Neural progenitor cell (in vitro differentiated cells): Measurements from ENCODE around the gene MKNK2. TPM values are rescaled to one million over a fixed set of nuclear protein-coding genes. Genes with fewer than 3 reads are reported as not detected.
"Not testable (repeated sequence)": the region's sequence is repeated elsewhere in the genome, so short reads cannot be mapped to it uniquely, and the experiment has no call there.

Source experiments
- DNase-seq: peaks from one replicate; pipeline ENCODE4 v3.0.0-alpha.2; 2016; ENCODE audit warnings: low spot score
- H2AFZ ChIP-seq: fragments of 200-600 bp; sonication (generic); replicated peaks from 2 replicates; pipeline ENCODE4 v1.6.1; 2016; ENCODE audit warnings: antibody characterized with exemption
- H3F3A ChIP-seq: fragments of 200-600 bp; sonication (generic); 2 replicates; pipeline ENCODE4 v1.6.1; 2016; ENCODE audit warnings: antibody characterized with exemption, low read depth
- H3K27ac ChIP-seq: fragments of 200-600 bp; sonication (generic); 2 replicates; pipeline ENCODE4 v1.5.1; 2016; ENCODE audit warnings: mild to moderate bottlenecking
- H3K27me3 ChIP-seq: fragments of 200-600 bp; sonication (generic); 2 replicates; pipeline ENCODE4 v1.6.1; 2016; ENCODE audit warnings: mild to moderate bottlenecking, moderate library complexity
- H3K36me3 ChIP-seq: fragments of 200-600 bp; sonication (generic); 2 replicates; pipeline ENCODE4 v1.5.1; 2016
- H3K4me1 ChIP-seq: fragments of 200-600 bp; sonication (generic); 2 replicates; pipeline ENCODE4 v1.6.1; 2016; ENCODE audit warnings: mixed run types
- H3K4me2 ChIP-seq: fragments of 200-600 bp; sonication (generic); 2 replicates; pipeline ENCODE4 v1.6.1; 2016
- H3K4me3 ChIP-seq: fragments of 200-600 bp; sonication (generic); 2 replicates; pipeline ENCODE4 v1.5.1; 2016
- H3K79me2 ChIP-seq: fragments of 200-600 bp; sonication (generic); 2 replicates; pipeline ENCODE4 v1.6.1; 2016; ENCODE audit warnings: low read depth
- H3K9ac ChIP-seq: fragments of 200-600 bp; sonication (generic); 2 replicates; pipeline ENCODE4 v1.6.1; 2016
- H3K9me3 ChIP-seq: fragments of 200-600 bp; sonication (generic); 2 replicates; pipeline ENCODE4 v1.5.1; 2016; ENCODE audit warnings: low read depth
- H4K20me1 ChIP-seq: fragments of 200-600 bp; sonication (generic); 2 replicates; pipeline ENCODE4 v1.6.1; 2016; ENCODE audit warnings: low read depth
- H3K27ac Mint-ChIP-seq: 3 replicates; pipeline ENCODE4 v1.8.0; 2021; ENCODE audit warnings: mixed read lengths
- H3K27me3 Mint-ChIP-seq: 2 replicates; pipeline ENCODE4 v1.8.0; 2022; ENCODE audit warnings: low read depth, mild to moderate bottlenecking, inconsistent platforms, moderate library complexity, mixed read lengths; ENCODE audit not compliant: insufficient read depth
- H3K36me3 Mint-ChIP-seq: 3 replicates; pipeline ENCODE4 v1.8.0; 2021; ENCODE audit warnings: mixed read lengths
- H3K4me1 Mint-ChIP-seq: 3 replicates; pipeline ENCODE4 v1.8.0; 2021; ENCODE audit warnings: mixed read lengths
- H3K4me3 Mint-ChIP-seq: 3 replicates; pipeline ENCODE4 v1.8.0; 2021; ENCODE audit warnings: mild to moderate bottlenecking, moderate library complexity, mixed read lengths
- H3K9me3 Mint-ChIP-seq: 3 replicates; pipeline ENCODE4 v1.8.0; 2020; ENCODE audit warnings: mixed read lengths
- EZH2 ChIP-seq: fragments of 200-600 bp; sonication (generic); IDR thresholded peaks from 2 replicates; pipeline ENCODE4 v1.6.1; 2017; ENCODE audit warnings: antibody characterized with exemption, mild to moderate bottlenecking, moderate library complexity
- EZH2phosphoT487 ChIP-seq: fragments of 200-600 bp; sonication (generic); IDR thresholded peaks from 2 replicates; pipeline ENCODE4 v1.6.1; 2017; ENCODE audit warnings: antibody characterized with exemption
- total RNA-seq: library from RNA; depleted of rRNA; stranded (reverse); fragments of >200 nt; gene quantifications from 2 replicates; pipeline ENCODE4 v1.2.3, GENCODE V29; 2015; ENCODE audit warnings: low replicate concordance
- TF ChIP-seq, protein P1 (sequence below): fragments of 200-600 bp; sonication (generic); IDR thresholded peaks from 2 replicates; pipeline ENCODE4 v1.5.1; 2017; ENCODE audit warnings: antibody characterized with exemption, mild to moderate bottlenecking

Gene MKNK2
- total RNA-seq, 1 donor from 2014 or later = 46.0 TPM

DNA sequence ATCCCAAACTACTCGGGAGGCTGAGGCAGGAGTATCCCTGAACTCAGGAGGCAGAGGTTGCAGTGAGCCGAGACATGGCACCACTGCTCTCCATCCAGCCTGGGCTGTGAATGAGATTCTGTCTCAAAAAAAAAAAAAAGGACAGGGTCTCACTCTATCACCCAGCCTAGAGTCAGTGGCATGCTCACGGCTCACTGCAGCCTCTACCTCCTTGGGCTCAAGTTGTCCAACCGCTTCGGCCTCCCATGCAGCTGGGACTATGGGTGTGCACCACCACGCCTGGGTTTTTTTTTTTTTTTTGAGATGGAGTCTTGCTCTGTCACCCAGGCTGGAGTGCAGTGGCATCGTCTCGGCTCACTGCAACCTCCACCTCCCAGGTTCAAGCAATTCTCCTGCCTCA is 14.6 kb downstream of the MKNK2 start:
- H3K4me3 ChIP-seq = no peak overlapping the region
- no peak overlapping the region for H3K4me2 ChIP-seq
- Mint-ChIP-seq H3K4me3 (no peak overlapping the region), H3K27ac (no peak overlapping the region), H3K4me1 (peaks cover 15% of the 10 kb centered on the region), H3K27me3 (peaks cover 3% of the 10 kb centered on the region), H3K9me3 (peaks cover 2% of the 10 kb centered on the region), H3K36me3 (peaks cover 8% of the 10 kb centered on the region)
- H3F3A ChIP-seq = peaks cover 40% of the 10 kb centered on the region
- no peaks in the 10 kb centered on the region for H3K9me3 ChIP-seq
- no peak overlapping the region for H2AFZ ChIP-seq
- H3K79me2 ChIP-seq = peaks cover 12% of the 10 kb centered on the region
- DNase-seq = no peak
- H3K36me3 ChIP-seq = no peaks in the 10 kb centered on the region
- H3K27me3 ChIP-seq = no peaks in the 10 kb centered on the region
- TF ChIP-seq EZH2 (no peak), EZH2phosphoT487 (no peak)
- TF ChIP-seq, protein P1, sequence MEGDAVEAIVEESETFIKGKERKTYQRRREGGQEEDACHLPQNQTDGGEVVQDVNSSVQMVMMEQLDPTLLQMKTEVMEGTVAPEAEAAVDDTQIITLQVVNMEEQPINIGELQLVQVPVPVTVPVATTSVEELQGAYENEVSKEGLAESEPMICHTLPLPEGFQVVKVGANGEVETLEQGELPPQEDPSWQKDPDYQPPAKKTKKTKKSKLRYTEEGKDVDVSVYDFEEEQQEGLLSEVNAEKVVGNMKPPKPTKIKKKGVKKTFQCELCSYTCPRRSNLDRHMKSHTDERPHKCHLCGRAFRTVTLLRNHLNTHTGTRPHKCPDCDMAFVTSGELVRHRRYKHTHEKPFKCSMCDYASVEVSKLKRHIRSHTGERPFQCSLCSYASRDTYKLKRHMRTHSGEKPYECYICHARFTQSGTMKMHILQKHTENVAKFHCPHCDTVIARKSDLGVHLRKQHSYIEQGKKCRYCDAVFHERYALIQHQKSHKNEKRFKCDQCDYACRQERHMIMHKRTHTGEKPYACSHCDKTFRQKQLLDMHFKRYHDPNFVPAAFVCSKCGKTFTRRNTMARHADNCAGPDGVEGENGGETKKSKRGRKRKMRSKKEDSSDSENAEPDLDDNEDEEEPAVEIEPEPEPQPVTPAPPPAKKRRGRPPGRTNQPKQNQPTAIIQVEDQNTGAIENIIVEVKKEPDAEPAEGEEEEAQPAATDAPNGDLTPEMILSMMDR = no peak
- peaks cover 21% of the 10 kb centered on the region for H3K4me1 ChIP-seq
- no peak overlapping the region for H3K9ac ChIP-seq
- no peak overlapping the region for H3K27ac ChIP-seq
- peaks cover 11% of the 10 kb centered on the region for H4K20me1 ChIP-seq

DNA sequence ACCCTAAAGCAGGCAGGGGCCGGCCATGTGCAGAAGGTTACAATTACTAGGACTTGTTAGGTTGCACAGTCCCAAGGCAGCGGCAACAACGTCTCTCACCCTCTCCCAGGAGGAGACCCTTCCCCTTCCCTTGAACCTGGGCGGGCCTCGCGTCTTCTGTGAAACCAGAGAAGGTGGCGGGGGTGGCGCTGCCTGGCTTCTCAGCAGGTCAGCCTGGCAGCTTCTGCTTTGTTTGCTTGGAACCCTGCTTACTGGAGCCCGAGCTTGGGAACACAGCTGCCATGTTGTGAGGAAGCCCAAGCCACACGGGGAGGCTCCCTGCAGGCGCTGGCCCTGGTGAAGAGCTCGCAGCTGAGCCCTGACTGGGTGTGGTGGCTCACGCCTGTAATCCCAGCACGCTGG is 15.5 kb downstream of the MKNK2 start:
- Mint-ChIP-seq H3K9me3 (peaks cover 2% of the 10 kb centered on the region), H3K4me3 (no peak overlapping the region), H3K4me1 (peaks cover 15% of the 10 kb centered on the region), H3K27ac (no peak overlapping the region), H3K36me3 (peaks cover 8% of the 10 kb centered on the region), H3K27me3 (peaks cover 5% of the 10 kb centered on the region)
- Histone ChIP-seq H4K20me1 (peaks cover 11% of the 10 kb centered on the region), H2AFZ (no peak overlapping the region), H3K27ac (no peak overlapping the region), H3K36me3 (no peaks in the 10 kb centered on the region), H3K4me1 (peaks cover 13% of the 10 kb centered on the region), H3F3A (peaks cover 41% of the 10 kb centered on the region), H3K4me3 (no peak overlapping the region), H3K9me3 (no peaks in the 10 kb centered on the region), H3K27me3 (no peaks in the 10 kb centered on the region), H3K4me2 (no peak overlapping the region), H3K9ac (no peak overlapping the region), H3K79me2 (peaks cover 4% of the 10 kb centered on the region)
- no peak for TF ChIP-seq EZH2phosphoT487
- TF ChIP-seq, protein P1 = no peak
- no peak for TF ChIP-seq EZH2
- DNase-seq = peak; percentile 3

DNA sequence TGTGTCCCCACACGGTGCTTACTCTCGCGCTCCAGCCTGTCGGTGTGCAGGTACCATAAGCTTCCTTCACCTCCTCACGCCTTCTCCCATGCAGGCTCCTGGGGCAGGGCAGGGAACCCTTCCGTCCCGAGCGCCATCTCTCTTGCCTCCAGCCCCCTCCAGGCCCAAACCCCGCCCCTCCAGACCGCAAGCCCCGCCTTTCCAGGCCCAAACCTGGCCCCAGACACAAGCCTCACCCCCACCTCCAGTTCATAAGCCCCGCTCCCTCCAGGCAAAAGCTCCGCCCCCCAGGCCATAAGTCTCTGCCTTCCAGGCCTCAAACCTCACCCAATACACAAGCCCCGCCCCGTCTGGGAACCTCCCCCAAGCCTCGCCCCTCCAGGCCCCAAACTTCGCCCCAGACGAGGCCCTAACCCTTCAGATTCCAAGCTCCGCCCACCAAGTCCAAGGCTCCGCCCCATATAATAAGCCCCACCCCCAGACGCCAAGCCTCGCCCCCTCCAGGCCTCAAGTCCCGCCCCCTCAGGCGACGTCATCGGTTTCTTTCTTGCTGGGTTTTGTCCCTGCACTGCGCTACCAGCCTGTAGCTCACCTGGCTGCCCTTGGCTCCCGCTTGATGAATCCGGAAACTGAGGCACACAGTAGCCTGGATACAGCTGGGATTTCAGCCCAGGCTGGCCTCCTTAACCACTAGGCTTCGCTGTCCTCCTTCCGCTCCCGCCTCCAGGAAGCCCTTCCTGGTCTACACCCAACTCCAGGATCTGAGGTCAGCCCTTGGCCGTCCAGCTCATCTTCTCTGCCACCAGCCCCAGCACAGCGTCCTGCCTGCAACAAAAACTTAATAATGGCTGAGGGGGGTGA is 16.1 kb downstream of the MKNK2 start:
- H3K9ac ChIP-seq = no peak overlapping the region
- no peaks in the 10 kb centered on the region for H3K27me3 ChIP-seq
- H2AFZ ChIP-seq = no peak overlapping the region
- TF ChIP-seq EZH2phosphoT487 = no peak
- TF ChIP-seq EZH2 = no peak
- TF ChIP-seq, protein P1 = no peak
- Mint-ChIP-seq H3K27ac (no peak overlapping the region), H3K4me1 (peaks cover 15% of the 10 kb centered on the region), H3K36me3 (peaks cover 8% of the 10 kb centered on the region), H3K9me3 (peaks cover 2% of the 10 kb centered on the region), H3K27me3 (peaks cover 5% of the 10 kb centered on the region), H3K4me3 (no peak overlapping the region)
- H3K4me2 ChIP-seq = no peak overlapping the region
- peaks cover 44% of the 10 kb centered on the region for H3F3A ChIP-seq
- H3K27ac ChIP-seq = no peak overlapping the region
- no peaks in the 10 kb centered on the region for H3K9me3 ChIP-seq
- DNase-seq = peak; percentile 71
- H4K20me1 ChIP-seq = peaks cover 6% of the 10 kb centered on the region
- H3K36me3 ChIP-seq = no peaks in the 10 kb centered on the region
- no peaks in the 10 kb centered on the region for H3K79me2 ChIP-seq
- no peak overlapping the region for H3K4me3 ChIP-seq
- H3K4me1 ChIP-seq = peaks cover 9% of the 10 kb centered on the region

DNA sequence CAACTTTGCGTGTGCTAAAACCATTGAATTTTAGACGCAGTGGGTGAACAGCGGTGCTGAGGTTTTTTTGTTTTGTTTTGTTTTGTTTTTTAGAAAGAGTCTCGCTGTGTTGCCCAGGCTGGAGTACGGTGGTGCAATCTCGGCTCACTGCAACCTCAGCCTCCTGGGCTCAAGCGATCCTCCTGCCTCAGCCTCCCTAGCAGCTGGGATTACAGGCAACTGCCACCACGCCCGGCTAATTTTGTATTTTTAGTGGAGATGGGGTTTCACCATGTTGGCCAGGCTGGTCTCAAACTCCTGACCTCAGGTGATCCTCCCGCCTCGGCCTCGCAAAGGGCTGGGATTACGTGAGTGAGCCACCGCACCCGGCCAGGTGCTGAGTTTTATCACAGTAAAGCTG is 16.8 kb downstream of the MKNK2 start:
- not testable (repeated sequence) for DNase-seq, H2AFZ ChIP-seq, H3K36me3 Mint-ChIP-seq, H4K20me1 ChIP-seq, H3K4me3 Mint-ChIP-seq, H3K4me2 ChIP-seq, H3K9me3 Mint-ChIP-seq, H3K79me2 ChIP-seq, H3K9ac ChIP-seq, H3K27ac Mint-ChIP-seq, H3K27me3 Mint-ChIP-seq, H3K4me1 ChIP-seq, H3K27ac ChIP-seq, H3K9me3 ChIP-seq, H3K27me3 ChIP-seq, H3K4me3 ChIP-seq, H3K36me3 ChIP-seq
- peaks cover 44% of the 10 kb centered on the region for H3F3A ChIP-seq
- peaks cover 15% of the 10 kb centered on the region for H3K4me1 Mint-ChIP-seq
